Gastroesophageal sphincter (tissue), 4 donors: ENCODE data around the gene ARHGEF4. TPM values are rescaled to one million over a fixed set of nuclear protein-coding genes. Genes with fewer than 3 reads are reported as not detected.
A peak's percentile ranks its signal among the peaks of the same experiment; 100 is the strongest.

Experiments used
- ATAC-seq: fragments of 150-250 bp; one replicate; pipeline ENCODE4 v1.9.1; 2016; ENCODE audit warnings: mild to moderate bottlenecking, moderate library complexity
- H3K27ac ChIP-seq, 4 donors: fragments of 200-600 bp; sonication (generic) in 3 of 4; 1 replicate in 3 of 4; 2 replicates in 1 of 4; pipeline ENCODE4 v1.5.1; 2016 to 2019
- H3K27me3 ChIP-seq: fragments of 200-600 bp; sonication (generic); one replicate; pipeline ENCODE4 v1.5.1; 2019
- H3K36me3 ChIP-seq, 2 donors: fragments of 200-600 bp; sonication (generic); one replicate each; pipeline ENCODE4 v1.5.1; 2019; ENCODE audit warnings: control low read depth in 1 of 2
- H3K4me1 ChIP-seq, 3 donors: fragments of 200-600 bp; sonication (generic); 1 replicate in 2 of 3; 2 replicates in 1 of 3; pipeline ENCODE4 v1.5.1; 2016 to 2019; ENCODE audit warnings: control low read depth in 2 of 3
- H3K4me3 ChIP-seq, 2 donors: fragments of 200-600 bp; sonication (generic); one replicate each; pipeline ENCODE4 v1.5.1; 2019; ENCODE audit warnings: mild to moderate bottlenecking in 1 of 2, moderate library complexity in 1 of 2
- H3K9me3 ChIP-seq, 3 donors: fragments of 200-600 bp; sonication (generic); one replicate each; pipeline ENCODE4 v1.5.1; 2017 to 2019; ENCODE audit warnings: control low read depth in 2 of 3
- EP300 ChIP-seq: sonication (generic); formaldehyde crosslinking; IDR thresholded peaks from one replicate; pipeline ENCODE4 v1.6.1; 2017; ENCODE audit warnings: antibody characterized with exemption, mild to moderate bottlenecking
- POLR2A ChIP-seq, 2 donors: fragments of 450-650 bp; IDR thresholded peaks; one replicate each; pipeline ENCODE4 v1.6.1; 2017; ENCODE audit warnings: antibody characterized with exemption in 2 of 2, mild to moderate bottlenecking in 2 of 2, moderate library complexity in 1 of 2
- POLR2AphosphoS5 ChIP-seq: sonication (generic); formaldehyde crosslinking; IDR thresholded peaks from one replicate; pipeline ENCODE4 v1.6.1; 2017; ENCODE audit warnings: antibody characterized with exemption
- WGBS, 2 donors: methylation state at CpG; one replicate each; pipeline ENCODE4 v1.1.5; 2018; ENCODE audit warnings: low coverage in 1 of 2; 5-methylcytosine and 5-hydroxymethylcytosine counted together
- total RNA-seq, 4 donors: library from RNA; depleted of rRNA; stranded (reverse); fragments of >200 nt; gene quantifications; one replicate each; pipeline ENCODE4 v1.1.0, GENCODE V29; 2016
- TF ChIP-seq, protein P1 (sequence below), 4 experiments: fragments of 200-600 bp in 2 of 4; fragments of 450-650 bp in 2 of 4; sonication (generic) in 1 of 4; IDR thresholded peaks; one replicate each; pipeline ENCODE4 v1.5.1; 2017 to 2019; ENCODE audit warnings: antibody characterized with exemption in 4 of 4, mild to moderate bottlenecking in 2 of 4, moderate library complexity in 2 of 4

Gene ARHGEF4
- total RNA-seq, 4 donors from 2014 or later, result 15.9 to 59.5 (median 21.8) TPM

DNA sequence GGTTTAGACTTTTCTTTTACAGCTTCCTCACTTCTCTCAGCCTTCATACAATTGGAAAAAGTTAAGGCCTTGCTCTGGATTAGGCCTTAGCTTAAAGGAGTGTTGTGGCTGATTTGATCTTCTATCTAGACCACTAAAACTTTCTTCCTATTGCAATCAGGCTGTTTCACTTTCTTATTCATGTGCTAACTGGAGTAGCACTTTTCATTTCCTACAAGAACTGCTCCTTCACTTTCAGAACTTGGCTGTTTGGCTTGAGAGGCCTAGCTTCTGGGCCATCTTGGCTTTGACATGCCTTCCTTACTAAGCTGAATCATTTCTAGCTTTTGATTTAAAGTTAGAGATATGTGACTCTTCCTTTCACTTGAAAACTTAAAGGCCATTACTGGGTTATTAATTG, 114.3 kb downstream of the ARHGEF4 start:
- TF ChIP-seq, protein P1, sequence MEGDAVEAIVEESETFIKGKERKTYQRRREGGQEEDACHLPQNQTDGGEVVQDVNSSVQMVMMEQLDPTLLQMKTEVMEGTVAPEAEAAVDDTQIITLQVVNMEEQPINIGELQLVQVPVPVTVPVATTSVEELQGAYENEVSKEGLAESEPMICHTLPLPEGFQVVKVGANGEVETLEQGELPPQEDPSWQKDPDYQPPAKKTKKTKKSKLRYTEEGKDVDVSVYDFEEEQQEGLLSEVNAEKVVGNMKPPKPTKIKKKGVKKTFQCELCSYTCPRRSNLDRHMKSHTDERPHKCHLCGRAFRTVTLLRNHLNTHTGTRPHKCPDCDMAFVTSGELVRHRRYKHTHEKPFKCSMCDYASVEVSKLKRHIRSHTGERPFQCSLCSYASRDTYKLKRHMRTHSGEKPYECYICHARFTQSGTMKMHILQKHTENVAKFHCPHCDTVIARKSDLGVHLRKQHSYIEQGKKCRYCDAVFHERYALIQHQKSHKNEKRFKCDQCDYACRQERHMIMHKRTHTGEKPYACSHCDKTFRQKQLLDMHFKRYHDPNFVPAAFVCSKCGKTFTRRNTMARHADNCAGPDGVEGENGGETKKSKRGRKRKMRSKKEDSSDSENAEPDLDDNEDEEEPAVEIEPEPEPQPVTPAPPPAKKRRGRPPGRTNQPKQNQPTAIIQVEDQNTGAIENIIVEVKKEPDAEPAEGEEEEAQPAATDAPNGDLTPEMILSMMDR (IDR thresholded peaks at IDR 0.05), result no peak
- TF ChIP-seq POLR2A (IDR thresholded peaks at IDR 0.05) (no peak), EP300 (no peak), POLR2AphosphoS5 (no peak)
- no peak overlapping the region for H3K27ac ChIP-seq
- no peak for ATAC-seq

DNA sequence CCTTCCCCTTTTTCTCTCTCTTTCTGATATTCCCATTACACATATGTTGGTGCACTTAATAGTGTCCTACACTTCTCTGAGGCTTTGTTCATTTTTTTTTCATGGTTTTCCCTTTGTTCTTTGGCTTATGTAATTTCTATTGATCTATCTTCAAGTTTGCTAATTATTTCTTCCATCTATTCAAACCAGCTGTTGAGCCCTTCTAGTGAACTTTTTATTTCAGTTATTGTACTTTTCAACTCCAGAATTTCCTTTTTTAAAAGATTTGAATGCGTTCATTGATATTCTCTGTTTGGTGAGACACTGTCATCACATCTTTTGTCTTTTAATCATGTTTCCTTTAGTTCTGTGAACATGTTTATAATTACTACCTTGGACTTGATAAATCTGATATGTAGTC, 118.2 kb downstream of the ARHGEF4 start:
- Histone ChIP-seq H3K27ac (no peak overlapping the region), H3K4me3 (no peak overlapping the region), H3K4me1 (no peaks in the 10 kb centered on the region), H3K36me3 (no peaks in the 10 kb centered on the region), H3K9me3 (peaks cover 0 to 23% (median 2%) of the 10 kb centered on the region in 3 donors), H3K27me3 (peaks cover 6% of the 10 kb centered on the region)
- no peak for ATAC-seq
- WGBS, 2 donors, result 89 to 91% methylated on average over 1 of the region's 1 CpG
- TF ChIP-seq EP300 (no peak), POLR2A (IDR thresholded peaks at IDR 0.05) (no peak), POLR2AphosphoS5 (no peak)
- TF ChIP-seq, protein P1 (IDR thresholded peaks at IDR 0.05), result no peak

More for the DNA sequence above, 114.3 kb downstream of the ARHGEF4 start:
- Histone ChIP-seq H3K36me3 (no peaks in the 10 kb centered on the region), H3K9me3 (peaks cover 0 to 30% (median 2%) of the 10 kb centered on the region in 3 donors), H3K4me3 (no peak overlapping the region), H3K27me3 (peaks cover 6% of the 10 kb centered on the region), H3K4me1 (no peaks in the 10 kb centered on the region)

DNA sequence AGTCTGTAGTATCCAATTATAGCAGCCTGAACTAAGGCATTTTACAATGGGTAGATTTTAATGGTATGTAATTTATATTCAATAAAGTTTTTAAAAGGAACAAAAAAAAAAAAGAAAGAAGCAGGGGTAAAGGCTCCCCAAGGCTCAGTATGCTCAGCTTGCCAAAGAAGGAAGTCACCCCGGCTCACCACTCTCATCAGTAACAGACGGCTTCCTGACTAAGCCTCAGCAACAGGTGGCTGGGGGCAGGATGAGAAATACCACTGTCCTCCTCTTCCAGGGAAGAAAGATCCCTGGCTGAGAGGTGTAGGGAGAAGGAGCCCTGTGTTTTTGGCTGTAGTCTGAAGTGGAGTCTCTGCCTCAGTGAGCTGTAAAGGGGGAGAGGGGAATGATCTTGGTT, 121.2 kb downstream of the ARHGEF4 start:
- WGBS, 2 donors, result 8 to 41% methylated on average over 2 of the region's 2 CpGs
- Histone ChIP-seq H3K4me1 (peaks cover 0 to 2% (median 0%) of the 10 kb centered on the region in 3 donors), H3K9me3 (peaks cover 0 to 23% (median 2%) of the 10 kb centered on the region in 3 donors), H3K36me3 (no peaks in the 10 kb centered on the region), H3K27me3 (peaks cover 24% of the 10 kb centered on the region), H3K4me3 (no peak overlapping the region), H3K27ac (no peak overlapping the region)
- TF ChIP-seq POLR2A (IDR thresholded peaks at IDR 0.05), result no peak
- no peak for TF ChIP-seq EP300
- TF ChIP-seq, protein P1 (IDR thresholded peaks at IDR 0.05), result no peak
- TF ChIP-seq POLR2AphosphoS5, result no peak
- no peak for ATAC-seq

DNA sequence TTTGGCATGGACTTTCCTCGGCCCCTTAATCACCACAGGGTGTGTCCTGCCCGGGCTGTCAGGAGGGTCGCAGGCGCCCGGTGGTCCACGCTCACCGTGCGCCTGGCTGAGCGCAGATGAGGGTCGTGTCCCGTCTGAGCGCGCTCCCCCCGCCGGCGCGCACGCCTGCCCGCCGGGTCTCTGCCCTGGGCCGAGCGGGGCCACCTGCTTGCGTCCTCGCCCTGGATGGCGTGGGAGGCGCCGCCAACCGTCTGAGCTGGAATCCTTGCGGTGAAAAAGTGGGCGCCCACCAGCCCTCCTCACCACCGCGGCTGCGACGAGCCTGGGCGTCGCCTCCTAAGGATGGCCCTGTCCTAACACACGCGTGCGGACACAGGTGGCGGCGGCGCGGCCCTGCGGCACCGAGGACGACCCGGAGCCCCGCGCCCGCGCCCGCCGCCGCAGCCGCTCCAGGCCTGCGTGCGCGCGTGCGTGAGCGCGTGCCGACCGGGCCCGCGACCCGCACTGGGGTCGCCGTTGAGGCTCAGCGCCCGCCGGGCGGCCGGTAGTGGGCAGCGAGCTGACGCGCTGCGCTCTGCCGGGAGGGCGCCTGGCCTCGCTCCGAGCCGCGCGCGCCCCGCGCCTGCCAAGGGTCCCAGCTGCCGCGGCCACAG, 126.6 kb downstream of the ARHGEF4 start:
- H3K9me3 ChIP-seq, result no peaks in the 10 kb centered on the region
- TF ChIP-seq POLR2A (IDR thresholded peaks at IDR 0.05) (no peak), EP300 (no peak), POLR2AphosphoS5 (no peak)
- TF ChIP-seq, protein P1 (IDR thresholded peaks at IDR 0.05), result no peak
- no peaks in the 10 kb centered on the region for H3K36me3 ChIP-seq
- peaks cover 0 to 21% (median 5%) of the 10 kb centered on the region in 3 donors for H3K4me1 ChIP-seq
- no peak for ATAC-seq
- no peak overlapping the region for H3K27ac ChIP-seq
- 0% methylated on average over 1 of the region's 90 CpGs; no CpG with 5 or more reads in 1 of the 2 donors for WGBS, 2 donors
- peak overlapping the region in 1 of 2 donors; percentile 40 for H3K4me3 ChIP-seq
- peaks cover 78% of the 10 kb centered on the region for H3K27me3 ChIP-seq
